ENCODE measurements around the gene CAMLG.

The CAMLG gene

DNA sequence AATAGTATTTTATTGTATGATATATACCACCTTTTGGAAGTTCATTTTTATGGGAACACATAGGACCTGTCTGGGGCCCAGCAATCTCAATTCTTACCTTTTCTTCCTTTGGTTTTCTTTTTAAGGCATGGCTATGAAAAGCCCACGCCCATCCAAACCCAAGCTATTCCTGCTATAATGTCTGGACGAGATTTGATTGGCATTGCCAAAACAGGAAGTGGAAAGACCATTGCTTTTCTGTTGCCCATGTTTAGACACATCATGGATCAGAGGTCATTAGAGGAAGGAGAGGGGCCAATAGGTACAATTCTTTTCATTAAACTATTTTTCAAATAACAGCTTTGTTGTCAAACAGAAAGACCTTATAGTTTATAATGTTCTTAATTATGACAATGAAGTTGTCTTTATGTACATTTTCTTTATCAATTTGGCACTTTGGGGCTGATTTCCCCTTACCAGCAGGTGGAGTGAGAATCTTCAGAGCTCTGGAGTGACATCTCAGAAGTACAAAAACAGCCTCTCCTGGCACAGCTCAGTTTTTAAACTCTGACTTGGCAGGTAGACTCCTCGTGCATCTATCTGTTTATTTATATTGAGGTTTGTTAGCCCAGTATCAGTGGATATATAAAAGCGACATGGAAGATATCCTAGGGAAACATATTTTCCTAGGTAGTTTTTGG lies 46.0 kb downstream of the CAMLG start:
- DNase-seq (ENCODE audit: low read depth) = no peak

DNA sequence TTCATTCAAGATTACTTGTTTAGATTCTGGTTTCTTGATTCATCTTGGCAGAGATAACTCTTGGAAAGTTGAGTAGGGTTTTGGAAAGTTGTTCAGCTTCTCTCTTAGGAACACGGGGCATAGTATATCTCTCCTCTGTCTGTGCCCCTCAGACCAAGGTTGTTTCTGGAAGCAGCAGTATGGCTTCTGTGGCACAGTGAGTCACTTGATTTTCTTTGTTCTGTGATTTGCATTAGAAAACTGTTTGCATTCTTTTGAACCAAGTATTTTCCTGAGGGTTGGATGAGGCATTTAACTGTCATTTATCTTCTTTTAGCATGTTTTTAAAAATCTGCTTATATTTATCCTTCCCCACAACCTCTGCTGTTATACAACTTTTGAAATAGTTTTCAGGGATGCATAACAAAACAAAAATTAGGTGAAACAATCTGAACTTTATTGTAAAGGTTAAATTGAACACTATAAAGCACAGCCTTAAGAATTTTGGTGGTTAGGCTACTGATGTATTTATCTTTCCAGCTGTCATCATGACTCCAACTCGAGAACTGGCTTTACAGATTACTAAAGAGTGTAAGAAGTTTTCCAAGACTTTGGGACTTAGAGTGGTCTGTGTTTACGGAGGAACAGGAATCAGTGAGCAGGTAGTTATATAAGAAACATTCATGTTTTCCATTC lies 46.7 kb downstream of the CAMLG start:
- no peak for DNase-seq (ENCODE audit: low read depth)

DNA sequence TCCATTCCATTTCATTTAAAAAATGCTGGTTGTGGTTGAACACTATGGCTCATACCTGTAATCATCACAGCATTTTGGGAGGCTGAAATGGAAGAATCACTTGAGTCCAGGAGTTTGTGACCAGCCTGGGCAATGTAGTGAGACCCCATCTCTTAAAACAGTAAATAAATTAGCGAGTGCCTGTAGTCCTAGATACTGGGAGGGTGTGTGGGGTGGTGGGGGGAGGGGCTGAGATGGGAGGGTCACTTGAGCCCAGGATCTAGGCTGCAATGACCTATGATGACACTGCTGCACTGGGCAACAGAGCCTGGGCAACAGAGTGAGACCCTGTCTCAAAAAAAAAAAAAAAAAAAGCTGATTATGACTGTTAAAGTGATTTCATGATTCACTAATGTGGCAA lies 49.3 kb downstream of the CAMLG start:
- no peak for DNase-seq (ENCODE audit: low read depth)

DNA sequence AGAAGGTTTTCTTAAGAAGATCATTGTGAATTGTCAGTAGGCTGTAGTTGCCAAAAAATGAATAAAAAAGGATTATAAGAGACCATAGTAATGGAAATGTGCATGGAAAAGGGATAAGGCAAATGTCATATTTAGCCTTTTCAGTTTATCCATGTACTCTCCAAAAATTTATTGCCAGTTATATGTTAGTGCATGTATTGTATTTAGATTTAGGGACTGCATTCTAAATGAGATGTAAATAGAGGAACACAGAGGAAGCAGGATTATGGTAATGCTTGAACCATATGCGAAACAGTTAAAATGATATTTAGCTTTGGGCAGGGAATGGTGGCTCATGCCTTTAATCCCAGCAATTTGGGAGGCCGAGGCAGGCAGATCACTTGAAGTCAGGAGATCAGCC lies 53.2 kb downstream of the CAMLG start:
- no peak for DNase-seq (ENCODE audit: low read depth)

GRCh38 chr5:134792286-134792685 lies 53.9 kb downstream of the CAMLG start:
- no peak for DNase-seq (ENCODE audit: low read depth)

- no peak for DNase-seq (ENCODE audit: low read depth)
These were observed 54.8 kb downstream of the CAMLG start for GRCh38 chr5:134793111-134793510.

GRCh38 chr5:134794082-134794481 lies 55.7 kb downstream of the CAMLG start:
- no peak for DNase-seq (ENCODE audit: low read depth)

DNA sequence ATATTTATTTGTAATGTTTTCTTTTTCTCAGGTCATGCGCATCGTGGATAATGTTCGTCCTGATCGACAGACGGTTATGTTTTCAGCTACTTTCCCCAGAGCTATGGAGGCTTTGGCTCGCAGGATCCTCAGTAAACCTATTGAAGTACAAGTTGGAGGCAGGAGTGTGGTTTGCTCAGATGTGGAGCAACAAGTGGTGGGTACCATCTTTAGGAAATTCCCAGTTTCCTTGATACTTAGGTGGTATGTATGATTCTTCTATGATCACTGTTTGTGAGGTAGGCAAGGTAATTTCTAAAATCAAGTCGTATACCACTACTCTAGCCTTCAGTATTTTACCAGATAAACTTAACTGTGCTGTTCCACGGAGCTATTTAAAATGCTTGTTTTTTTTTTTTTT lies 56.5 kb downstream of the CAMLG start:
- no peak for DNase-seq (ENCODE audit: low read depth)

DNA sequence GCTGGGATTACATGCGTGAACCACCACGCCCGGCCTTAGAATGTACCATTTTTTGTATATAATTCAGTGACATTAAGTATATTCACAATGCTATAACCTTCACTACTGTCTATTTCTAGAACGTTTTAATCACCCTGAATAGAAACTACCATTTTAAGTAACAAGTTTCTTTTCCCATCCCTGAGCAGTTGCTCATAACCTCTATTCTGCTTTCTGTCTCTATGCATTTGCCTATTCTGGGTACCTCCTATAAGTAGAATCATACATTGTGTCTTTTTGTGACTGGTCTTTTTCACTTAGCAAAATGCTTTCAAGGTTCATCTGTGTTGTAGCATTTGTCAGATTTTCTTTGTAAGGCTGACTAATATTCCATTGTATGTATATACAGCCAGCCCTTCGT lies 60.1 kb downstream of the CAMLG start:
- no peak for DNase-seq (ENCODE audit: low read depth)
